ACHN (cell line): Measurements from ENCODE around the gene SPIRE2.

Source experiments
- DNase-seq: peaks from one replicate; pipeline ENCODE4 v3.0.0-alpha.2; 2015
- in situ Hi-C: cut with HindIII; loops from 2 replicates; pipeline ENCODE4 v1.10.0; 2017; ENCODE audit warnings: low sequenced_read_pairs, low pct_ligation_motif_present, low pct_unique_long_range_greater_than_20kb

The SPIRE2 gene

GRCh38 chr16:89918453-89919347 lies 90.4 kb downstream of the SPIRE2 start, which contains the start of gene MC1R:
Gene MC1R (plus strand): TSS chr16:89918862. CDS start chr16:89919259, 397 bp downstream.
- DNase-seq, result peak; percentile 61
- in situ Hi-C loops, result no loop called here

GRCh38 chr16:89919535-89920406 lies 91.5 kb downstream of the SPIRE2 start:
- in situ Hi-C loops, result no loop called here
- DNase-seq, result no peak

DNA sequence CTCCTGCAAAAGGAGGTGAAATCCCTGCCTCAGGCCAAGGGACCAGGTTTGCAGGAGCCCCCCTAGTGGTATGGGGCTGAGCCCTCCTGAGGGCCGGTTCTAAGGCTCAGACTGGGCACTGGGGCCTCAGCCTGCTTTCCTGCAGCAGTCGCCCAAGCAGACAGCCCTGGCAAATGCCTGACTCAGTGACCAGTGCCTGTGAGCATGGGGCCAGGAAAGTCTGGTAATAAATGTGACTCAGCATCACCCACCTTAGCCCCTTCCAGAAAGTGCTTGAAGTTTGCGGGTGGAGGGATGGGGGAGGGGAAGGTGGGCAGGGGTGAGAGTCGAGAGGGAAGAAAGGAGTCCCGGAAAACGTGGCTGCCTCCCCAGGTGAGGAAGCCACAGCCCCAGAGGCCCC lies 92.4 kb downstream of the SPIRE2 start:
- peak; percentile 38 for DNase-seq
- in situ Hi-C loops, result no loop called here
